Tibial artery (tissue), 4 donors: Measurements from ENCODE around the gene PRTFDC1.
"Not testable (repeated sequence)": the region's sequence is repeated elsewhere in the genome, so short reads cannot be mapped to it uniquely, and the experiment has no call there.

Experiments used
- DNase-seq, 2 donors: peaks; one replicate each; pipeline ENCODE4 v3.0.0-alpha.2; 2019
- H3K27ac ChIP-seq, 2 donors: fragments of 200-600 bp; sonication (generic) in 1 of 2; 1 replicate in 1 of 2; 2 replicates in 1 of 2; pipeline ENCODE4 v1.5.1; 2018 to 2019; ENCODE audit warnings: mild to moderate bottlenecking in 1 of 2
- H3K27me3 ChIP-seq, 2 donors: fragments of 200-600 bp; sonication (generic) in 1 of 2; one replicate each; pipeline versions ENCODE4 v1.5.1 to v1.6.0; 2016 to 2019
- H3K36me3 ChIP-seq, 3 donors: fragments of 200-600 bp; sonication (generic) in 2 of 3; one replicate each; pipeline ENCODE4 v1.5.1; 2016 to 2019; ENCODE audit warnings: mild to moderate bottlenecking in 2 of 3
- H3K4me1 ChIP-seq, 4 donors: fragments of 200-600 bp; sonication (generic) in 2 of 4; 1 replicate in 3 of 4; 2 replicates in 1 of 4; pipeline ENCODE4 v1.5.1; 2016 to 2019
- H3K4me3 ChIP-seq, 2 donors: fragments of 200-600 bp; sonication (generic) in 1 of 2; 1 replicate in 1 of 2; 2 replicates in 1 of 2; pipeline ENCODE4 v1.5.1; 2018 to 2019; ENCODE audit warnings: mild to moderate bottlenecking in 2 of 2
- H3K9me3 ChIP-seq, 3 donors: fragments of 200-600 bp; sonication (generic) in 1 of 3; one replicate each; pipeline ENCODE4 v1.5.1; 2016 to 2019
- CTCF ChIP-seq, 2 experiments: fragments of 200-600 bp in 1 of 2; fragments of 450-650 bp in 1 of 2; IDR thresholded peaks; one replicate each; pipeline ENCODE4 v1.5.1; 2017 to 2019; ENCODE audit warnings: antibody characterized with exemption in 2 of 2, mild to moderate bottlenecking in 1 of 2, moderate library complexity in 1 of 2
- intact Hi-C: fragments of 100-400 bp; cut with DNase I; formaldehyde crosslinking; loops from one replicate; pipeline ENCODE4 v1.15.0; 2023; ENCODE audit warnings: low total_unique reads

Gene PRTFDC1

DNA sequence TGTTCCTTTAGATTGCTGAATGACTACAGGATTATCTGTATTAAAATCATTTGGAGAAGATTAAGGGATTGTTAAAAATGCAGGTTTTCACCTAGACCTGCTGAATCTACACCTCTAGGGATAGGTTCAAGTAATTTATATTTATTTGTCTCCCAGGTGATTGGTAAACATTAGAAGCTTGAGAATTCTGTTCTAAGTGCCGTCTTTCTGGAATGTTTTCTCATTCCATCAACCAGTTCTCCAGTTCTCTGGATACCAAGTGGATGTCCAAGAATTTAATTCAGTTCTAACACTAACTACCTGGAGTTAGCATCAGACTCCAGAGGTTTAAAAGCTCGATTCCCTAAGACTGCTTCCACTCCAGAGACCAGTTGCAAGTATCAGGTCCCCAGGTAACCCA is 110.9 kb downstream of the PRTFDC1 start:
- Histone ChIP-seq H3K4me1 (no peaks in the 10 kb centered on the region), H3K4me3 (no peak overlapping the region), H3K27ac (no peak overlapping the region), H3K36me3 (no peaks in the 10 kb centered on the region), H3K27me3 (no peaks in the 10 kb centered on the region), H3K9me3 (peaks cover 0 to under 1% (median 0%) of the 10 kb centered on the region in 3 donors)
- DNase-seq, result no peak
- intact Hi-C loops, result no loop called here
- TF ChIP-seq CTCF (IDR thresholded peaks at IDR 0.05), result no peak

- H3K4me3 ChIP-seq, result no peak overlapping the region
- no peak for DNase-seq
- peaks cover 0 to 3% (median 0%) of the 10 kb centered on the region in 3 donors for H3K9me3 ChIP-seq
- no peaks in the 10 kb centered on the region for H3K4me1 ChIP-seq
- no peak overlapping the region for H3K27ac ChIP-seq
- H3K27me3 ChIP-seq, result no peaks in the 10 kb centered on the region
- H3K36me3 ChIP-seq, result no peaks in the 10 kb centered on the region
- no peak for TF ChIP-seq CTCF (IDR thresholded peaks at IDR 0.05)
- intact Hi-C loops, result no loop called here
Measured at GRCh38 chr10:24840784-24841183, 111.6 kb downstream of the PRTFDC1 start.

- H3K36me3 ChIP-seq, H3K4me1 ChIP-seq, H3K27ac ChIP-seq, H3K9me3 ChIP-seq, H3K4me3 ChIP-seq, H3K27me3 ChIP-seq, intact Hi-C loops, DNase-seq: not testable (repeated sequence)
Measured at GRCh38 chr10:24837781-24838180, 114.6 kb downstream of the PRTFDC1 start.

GRCh38 chr10:24834869-24835268 is 117.5 kb downstream of the PRTFDC1 start:
- no peaks in the 10 kb centered on the region for H3K27me3 ChIP-seq
- no peak overlapping the region for H3K27ac ChIP-seq
- H3K36me3 ChIP-seq, result no peaks in the 10 kb centered on the region
- TF ChIP-seq CTCF (IDR thresholded peaks at IDR 0.05), result no peak
- no peak overlapping the region for H3K4me3 ChIP-seq
- no peak for DNase-seq
- intact Hi-C loops, result no loop called here
- peaks cover 0 to 3% (median 0%) of the 10 kb centered on the region in 3 donors for H3K9me3 ChIP-seq
- no peaks in the 10 kb centered on the region for H3K4me1 ChIP-seq

DNA sequence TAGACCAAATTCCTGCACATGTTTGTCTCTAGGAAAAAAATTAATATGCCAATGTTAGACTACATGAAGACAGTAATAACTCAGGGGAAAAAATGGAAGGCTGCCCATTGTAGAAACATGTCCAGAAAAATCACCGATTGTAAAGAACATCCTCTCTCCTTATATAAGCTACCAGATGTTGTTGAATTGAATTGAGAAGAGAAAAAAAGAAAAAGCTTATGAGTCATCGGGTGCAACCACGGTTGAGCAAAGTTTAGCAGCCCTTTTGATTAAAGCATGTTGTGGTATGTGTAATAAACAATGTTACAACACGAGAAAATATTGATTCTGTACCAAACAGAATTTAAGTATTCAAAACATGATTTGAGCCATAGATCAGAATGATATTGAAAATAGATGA is 126.4 kb downstream of the PRTFDC1 start:
- Histone ChIP-seq H3K27me3 (no peaks in the 10 kb centered on the region), H3K36me3 (no peaks in the 10 kb centered on the region), H3K9me3 (no peaks in the 10 kb centered on the region), H3K4me1 (no peaks in the 10 kb centered on the region), H3K4me3 (no peak overlapping the region), H3K27ac (no peak overlapping the region)
- DNase-seq, result no peak
- no peak for TF ChIP-seq CTCF (IDR thresholded peaks at IDR 0.05)
- intact Hi-C loops, result no loop called here

DNA sequence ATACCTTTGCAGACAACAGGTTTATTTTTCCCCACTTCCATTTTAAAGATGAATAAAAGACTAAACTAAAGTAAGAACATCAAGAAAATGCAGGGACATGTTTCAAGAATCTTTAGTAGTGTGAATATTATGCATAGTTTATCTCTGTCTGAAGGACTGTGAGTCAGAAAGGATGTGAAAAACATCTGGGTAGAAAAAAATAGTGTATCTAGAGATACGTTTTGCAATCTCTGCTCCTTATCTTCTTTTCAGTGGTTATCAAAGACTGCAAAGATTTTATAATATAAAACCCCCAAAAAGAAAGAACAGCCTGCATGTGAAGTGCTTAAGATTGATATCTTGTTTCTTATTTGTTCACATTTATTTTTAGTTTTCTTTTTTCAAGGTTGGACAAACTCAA is 126.9 kb downstream of the PRTFDC1 start:
- Histone ChIP-seq H3K4me1 (no peaks in the 10 kb centered on the region), H3K27me3 (no peaks in the 10 kb centered on the region), H3K4me3 (no peak overlapping the region), H3K9me3 (no peaks in the 10 kb centered on the region), H3K27ac (no peak overlapping the region), H3K36me3 (no peaks in the 10 kb centered on the region)
- TF ChIP-seq CTCF (IDR thresholded peaks at IDR 0.05), result no peak
- DNase-seq, result no peak
- intact Hi-C loops, result no loop called here
